AG04449 (cell line): Measurements from ENCODE around the gene SETD2.

Experiments
- CTCF ChIA-PET: fragments of 350-600 bp; formaldehyde crosslinking; extraction: SDS; loops from one replicate; lab custom pipeline; 2021; ENCODE audit warnings: antibody characterized with exemption; lab: Yijun Ruan, JAX
- POLR2A ChIA-PET: fragments of 400-600, 350-600 bp; formaldehyde crosslinking; extraction: SDS; loops from one replicate; lab custom pipeline; 2020; ENCODE audit warnings: antibody characterized with exemption, inconsistent platforms; lab: Yijun Ruan, JAX
- DNase-seq: peaks from one replicate; pipeline ENCODE4 v3.0.0-alpha.2; 2010; ENCODE audit warnings: low read depth, low spot score
- H3K4me3 ChIP-seq: 2 replicates; pipeline ENCODE4 v1.5.1; 2011; ENCODE audit warnings: low read depth, mild to moderate bottlenecking, control low read depth, low read length
- TF ChIP-seq, protein P1 (sequence below): IDR thresholded peaks from one replicate; pipeline ENCODE4 v1.5.1; 2011; ENCODE audit warnings: mild to moderate bottlenecking, moderate library complexity, low read length, control low read depth, inconsistent platforms; ENCODE audit not compliant: insufficient read depth; ENCODE audit errors: missing control alignments

Gene SETD2

GRCh38 chr3:47011371-47011770, 152.5 kb downstream of the SETD2 start:
- H3K4me3 ChIP-seq: no peak overlapping the region
- DNase-seq: no peak
- POLR2A ChIA-PET: interaction anchor here (0.6 kb wide), 1 partner anchor 11 kb away, joined by 3 read pairs; no protein-coding TSS in a partner anchor
- TF ChIP-seq, protein P1, sequence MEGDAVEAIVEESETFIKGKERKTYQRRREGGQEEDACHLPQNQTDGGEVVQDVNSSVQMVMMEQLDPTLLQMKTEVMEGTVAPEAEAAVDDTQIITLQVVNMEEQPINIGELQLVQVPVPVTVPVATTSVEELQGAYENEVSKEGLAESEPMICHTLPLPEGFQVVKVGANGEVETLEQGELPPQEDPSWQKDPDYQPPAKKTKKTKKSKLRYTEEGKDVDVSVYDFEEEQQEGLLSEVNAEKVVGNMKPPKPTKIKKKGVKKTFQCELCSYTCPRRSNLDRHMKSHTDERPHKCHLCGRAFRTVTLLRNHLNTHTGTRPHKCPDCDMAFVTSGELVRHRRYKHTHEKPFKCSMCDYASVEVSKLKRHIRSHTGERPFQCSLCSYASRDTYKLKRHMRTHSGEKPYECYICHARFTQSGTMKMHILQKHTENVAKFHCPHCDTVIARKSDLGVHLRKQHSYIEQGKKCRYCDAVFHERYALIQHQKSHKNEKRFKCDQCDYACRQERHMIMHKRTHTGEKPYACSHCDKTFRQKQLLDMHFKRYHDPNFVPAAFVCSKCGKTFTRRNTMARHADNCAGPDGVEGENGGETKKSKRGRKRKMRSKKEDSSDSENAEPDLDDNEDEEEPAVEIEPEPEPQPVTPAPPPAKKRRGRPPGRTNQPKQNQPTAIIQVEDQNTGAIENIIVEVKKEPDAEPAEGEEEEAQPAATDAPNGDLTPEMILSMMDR: no peak
- CTCF ChIA-PET: no interaction called here

GRCh38 chr3:47010910-47011309, 153.0 kb downstream of the SETD2 start:
- TF ChIP-seq, protein P1: no peak
- ChIA-PET CTCF (no interaction called here), POLR2A (interaction anchor here (0.6 kb wide), 1 partner anchor 10 kb away, joined by 3 read pairs; no protein-coding TSS in a partner anchor)
- no peak overlapping the region for H3K4me3 ChIP-seq
- DNase-seq: no peak

- POLR2A ChIA-PET: interaction anchor here (1.2 kb wide), 1 partner anchor 31 kb away, joined by 4 read pairs; the partner anchor contains the start of gene NBEAL2
- CTCF ChIA-PET: no interaction called here
- peak overlapping the region; percentile 65 for H3K4me3 ChIP-seq
- DNase-seq: no peak
- TF ChIP-seq, protein P1: no peak
Observed at GRCh38 chr3:47010111-47010712, 153.7 kb downstream of the SETD2 start.

DNA sequence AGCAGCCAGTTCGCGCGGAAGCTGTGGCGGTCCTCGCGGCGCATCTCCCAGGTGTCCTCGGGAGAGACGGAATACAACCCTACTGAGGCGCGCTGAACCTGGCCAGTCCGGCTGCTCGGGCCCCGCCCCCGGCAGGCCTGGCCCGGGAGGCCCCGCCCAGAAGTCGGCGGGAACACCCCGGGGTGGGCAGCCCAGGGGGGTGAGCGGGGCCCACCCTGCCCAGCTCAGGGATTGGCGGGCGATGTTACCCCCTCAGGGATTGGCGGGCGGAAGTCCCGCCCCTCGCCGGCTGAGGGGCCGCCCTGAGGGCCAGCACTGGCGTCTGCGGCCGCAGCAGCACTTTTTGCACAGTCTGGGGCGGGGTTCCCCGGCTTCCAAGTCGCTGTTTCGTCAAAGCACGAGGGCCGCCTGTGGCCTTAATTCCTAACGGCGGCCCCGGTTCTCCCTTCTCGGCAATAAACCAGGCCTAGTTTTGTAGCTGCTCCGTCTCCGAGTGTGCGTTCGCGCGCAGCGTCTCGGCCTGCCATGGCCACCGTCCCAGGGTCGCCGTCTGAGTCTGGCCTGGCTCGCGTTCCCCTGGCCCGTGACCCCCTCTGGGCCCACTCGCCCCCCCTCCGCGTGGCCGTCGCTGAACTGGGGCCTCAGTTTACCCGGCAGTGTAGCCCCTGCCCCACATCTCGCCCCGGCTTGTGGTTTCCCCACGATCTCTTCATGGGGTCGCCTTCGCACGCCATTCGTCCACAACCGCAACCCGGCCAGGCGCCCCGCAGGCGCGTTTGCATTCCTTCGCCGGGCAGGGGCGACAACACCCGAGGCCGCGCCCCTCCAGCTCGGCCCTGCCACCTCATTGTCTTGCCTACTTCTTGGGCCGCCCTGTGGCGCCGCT, 154.4 kb downstream of the SETD2 start:
- H3K4me3 ChIP-seq: peak overlapping the region; percentile 65
- POLR2A ChIA-PET: interaction anchor here (0.9 to 1.2 kb wide), 3 partner anchors 22 to 32 kb away, joined by 3 to 4 read pairs (median 3); partner anchors contain the start of gene NBEAL2

GRCh38 chr3:47008851-47009224, 155.1 kb downstream of the SETD2 start:
- ChIA-PET CTCF (interaction anchor here (0.9 to 2.8 kb wide), 3 partner anchors 10 to 316 kb away, joined by 3 to 16 read pairs (median 7); no protein-coding TSS in a partner anchor), POLR2A (interaction anchor here (0.9 to 1.2 kb wide), 3 partner anchors 22 to 32 kb away, joined by 3 to 4 read pairs (median 3); partner anchors contain the start of gene NBEAL2)
- TF ChIP-seq, protein P1: no peak
- H3K4me3 ChIP-seq: peak overlapping the region; percentile 65
- no peak for DNase-seq

More for the DNA sequence above, 154.4 kb downstream of the SETD2 start:
- DNase-seq: peak; percentile 36
- TF ChIP-seq, protein P1: peak; percentile 3
- CTCF ChIA-PET: interaction anchor here (0.9 to 1.3 kb wide), 2 partner anchors 11 to 315 kb away, joined by 3 to 7 read pairs; no protein-coding TSS in a partner anchor
